ENCODE measurements around the gene MGAT1. TPM values are rescaled to one million over a fixed set of nuclear protein-coding genes. Genes with fewer than 3 reads are reported as not detected.
"Not testable (repeated sequence)": the region's sequence is repeated elsewhere in the genome, so short reads cannot be mapped to it uniquely, and the experiment has no call there.

The MGAT1 gene
- total RNA-seq, 1 donor from 2014 or later: 28.7 TPM

- no peak for DNase-seq
Measured at GRCh38 chr5:180804129-180804618, 1.6 kb upstream of the MGAT1 start.

DNA sequence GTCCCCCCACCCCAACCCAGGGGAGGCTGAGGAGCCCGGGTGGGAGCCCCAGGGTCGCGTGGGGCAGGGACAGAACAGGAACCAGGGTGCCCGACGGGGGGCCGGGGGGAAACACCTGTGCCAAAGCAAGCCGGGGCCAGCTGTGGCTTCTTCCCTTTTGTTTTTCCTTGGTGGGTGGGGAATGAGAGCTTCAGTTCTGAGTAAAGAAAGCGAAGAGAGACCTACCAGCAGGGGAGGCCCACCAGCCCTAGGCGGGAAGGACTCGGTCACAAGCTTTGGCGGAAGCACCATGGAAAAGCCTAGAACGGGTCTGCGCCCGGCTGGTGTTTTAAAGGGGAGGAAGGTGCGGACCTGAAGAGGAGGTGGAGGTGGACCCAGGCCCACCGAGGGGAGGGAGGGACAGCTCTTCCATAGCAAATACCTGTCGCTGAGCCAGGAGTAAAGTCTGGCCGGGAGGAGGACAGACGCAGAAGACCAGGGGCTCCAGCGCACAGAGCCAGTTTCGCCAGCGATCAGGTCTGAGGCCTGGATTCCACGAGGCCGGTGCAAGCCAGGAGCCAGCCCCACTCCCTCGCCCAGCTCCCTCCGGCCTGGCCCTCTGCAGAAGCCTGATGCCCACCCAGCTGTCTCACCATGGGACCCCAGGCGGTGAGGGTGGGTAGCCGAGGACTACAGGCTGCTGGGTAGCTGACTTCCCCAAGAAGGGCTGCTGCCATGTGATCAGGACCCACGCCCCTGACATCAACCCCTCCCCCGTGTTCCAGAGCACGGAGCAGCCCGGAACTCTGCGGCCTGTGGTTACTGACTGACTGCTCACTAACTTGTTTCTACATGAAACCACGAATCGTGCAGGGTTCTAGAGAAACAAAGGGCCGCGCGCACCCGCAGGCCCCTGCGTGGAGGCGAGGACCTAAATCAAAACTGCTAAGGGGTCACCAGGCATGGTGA, 849 bp upstream of the MGAT1 start:
- DNase-seq: no peak

DNA sequence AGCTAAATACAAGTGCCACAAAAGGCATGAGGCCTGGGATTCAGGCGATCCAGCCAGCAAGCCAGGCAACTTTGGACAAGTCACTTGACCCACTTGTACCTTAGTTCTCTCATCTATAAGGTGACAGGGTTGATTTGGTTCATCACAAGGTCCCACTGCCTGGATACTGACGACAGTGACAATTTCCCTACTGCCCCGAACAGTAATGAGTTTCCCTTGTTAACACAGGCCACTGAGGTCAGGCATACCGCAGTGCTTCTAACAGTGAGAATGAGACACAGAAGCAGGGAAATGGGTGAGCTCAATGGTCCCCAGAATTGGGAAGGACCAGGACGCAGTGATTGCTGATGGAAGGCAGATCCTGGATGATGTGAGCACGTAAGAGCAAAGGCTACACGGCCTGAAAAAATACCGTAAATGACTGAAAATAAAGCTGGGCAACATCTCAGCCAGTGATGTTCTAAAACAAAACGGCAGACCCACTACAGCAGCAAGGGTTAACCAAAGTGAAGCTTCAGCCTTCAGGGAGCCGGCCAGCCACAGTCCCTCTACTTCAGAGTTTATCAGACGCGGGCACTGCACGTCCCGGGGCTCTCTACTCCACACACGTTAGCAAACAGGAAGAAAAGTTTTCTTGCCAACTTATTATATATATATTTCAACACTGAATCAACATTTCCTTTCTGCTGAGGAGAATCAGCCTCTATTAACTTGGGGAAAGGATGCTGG, 846 bp downstream of the MGAT1 start:
- DNase-seq: no peak

- no peak for DNase-seq
Measured at GRCh38 chr5:180799902-180800801, 2.5 kb downstream of the MGAT1 start.

- no peak for DNase-seq
Measured at GRCh38 chr5:180799194-180799593, 3.4 kb downstream of the MGAT1 start.

GRCh38 chr5:180798193-180798592, 4.4 kb downstream of the MGAT1 start:
- no peak for DNase-seq

DNA sequence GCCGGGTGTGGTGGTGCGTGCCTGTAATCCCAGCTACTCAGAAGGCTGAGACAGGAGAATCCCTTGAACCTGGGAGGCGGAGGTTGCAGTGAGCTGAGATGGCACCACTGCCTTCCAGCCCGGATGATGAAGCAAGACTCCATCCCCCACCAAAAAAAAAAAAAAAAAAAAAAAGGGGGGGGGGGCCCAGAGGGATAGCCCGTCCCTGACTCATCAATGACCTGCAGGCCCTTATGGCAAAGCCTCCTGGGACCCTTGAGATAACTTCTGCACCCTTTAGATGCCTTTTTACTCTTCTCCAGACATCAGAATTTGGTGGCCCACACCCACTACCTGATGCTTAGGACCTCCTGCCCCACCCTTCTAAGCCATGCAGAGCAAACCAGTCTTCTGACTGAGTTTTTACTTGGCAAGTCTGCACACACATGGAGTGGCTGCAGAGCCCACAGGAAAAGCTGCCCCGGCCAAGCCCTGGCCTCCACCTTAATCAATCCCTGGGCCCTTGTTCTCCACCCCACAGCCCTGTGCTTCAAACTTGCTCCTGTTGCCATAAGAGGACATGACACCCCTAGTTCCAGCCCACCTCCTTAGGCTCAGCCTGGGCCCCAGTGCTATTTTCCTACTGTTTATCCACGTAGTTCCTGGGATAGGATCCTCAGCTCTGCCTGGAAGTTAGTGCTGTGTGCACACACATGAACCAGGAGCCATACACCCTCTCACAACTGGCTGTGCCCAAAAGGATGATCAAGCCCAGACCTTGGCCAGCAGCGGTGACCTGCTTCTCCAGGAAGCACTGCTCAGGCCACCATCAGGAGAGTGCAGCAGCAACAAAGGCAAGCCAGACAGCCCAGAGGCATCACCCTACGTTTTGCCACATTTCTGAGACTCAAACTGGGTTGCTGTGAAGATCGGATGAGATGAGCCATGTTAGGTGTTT, 5.1 kb downstream of the MGAT1 start:
- DNase-seq: no peak

DNA sequence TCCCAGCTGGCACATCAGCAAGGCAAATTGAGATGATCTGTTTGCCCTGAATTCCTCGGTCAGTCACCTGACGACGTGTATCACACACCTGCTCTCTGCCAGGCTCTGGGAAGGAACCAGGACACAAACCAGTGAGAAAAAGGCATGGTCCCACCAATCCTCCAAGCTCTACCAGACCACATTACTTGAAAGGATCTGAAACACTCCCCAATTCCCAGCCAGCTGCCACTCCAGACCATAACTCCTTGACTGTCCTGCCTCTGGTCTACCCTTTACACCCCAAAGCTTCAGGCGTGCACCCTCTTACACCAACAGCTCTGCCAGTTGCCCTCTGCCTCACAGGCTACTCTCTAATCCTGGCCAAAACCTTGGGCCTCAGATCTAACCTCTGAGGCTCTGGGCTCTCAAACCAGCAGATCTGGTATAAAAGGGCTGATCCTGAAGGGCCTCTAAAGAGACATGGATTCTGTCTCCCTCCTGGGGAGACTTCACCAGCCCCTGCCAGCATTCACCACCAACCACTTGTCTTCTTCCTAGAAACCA, 6.8 kb downstream of the MGAT1 start:
- DNase-seq: no peak

- DNase-seq: no peak
Measured at GRCh38 chr5:180792965-180793287, 9.7 kb downstream of the MGAT1 start.

- no peak for DNase-seq
Measured at GRCh38 chr5:180792287-180792964, 10.2 kb downstream of the MGAT1 start.

GRCh38 chr5:180791611-180792213, 10.9 kb downstream of the MGAT1 start:
- DNase-seq: no peak

- no peak for DNase-seq
Measured at GRCh38 chr5:180790524-180790923, 12.1 kb downstream of the MGAT1 start.

GRCh38 chr5:180790020-180790419, 12.6 kb downstream of the MGAT1 start:
- DNase-seq: no peak

DNA sequence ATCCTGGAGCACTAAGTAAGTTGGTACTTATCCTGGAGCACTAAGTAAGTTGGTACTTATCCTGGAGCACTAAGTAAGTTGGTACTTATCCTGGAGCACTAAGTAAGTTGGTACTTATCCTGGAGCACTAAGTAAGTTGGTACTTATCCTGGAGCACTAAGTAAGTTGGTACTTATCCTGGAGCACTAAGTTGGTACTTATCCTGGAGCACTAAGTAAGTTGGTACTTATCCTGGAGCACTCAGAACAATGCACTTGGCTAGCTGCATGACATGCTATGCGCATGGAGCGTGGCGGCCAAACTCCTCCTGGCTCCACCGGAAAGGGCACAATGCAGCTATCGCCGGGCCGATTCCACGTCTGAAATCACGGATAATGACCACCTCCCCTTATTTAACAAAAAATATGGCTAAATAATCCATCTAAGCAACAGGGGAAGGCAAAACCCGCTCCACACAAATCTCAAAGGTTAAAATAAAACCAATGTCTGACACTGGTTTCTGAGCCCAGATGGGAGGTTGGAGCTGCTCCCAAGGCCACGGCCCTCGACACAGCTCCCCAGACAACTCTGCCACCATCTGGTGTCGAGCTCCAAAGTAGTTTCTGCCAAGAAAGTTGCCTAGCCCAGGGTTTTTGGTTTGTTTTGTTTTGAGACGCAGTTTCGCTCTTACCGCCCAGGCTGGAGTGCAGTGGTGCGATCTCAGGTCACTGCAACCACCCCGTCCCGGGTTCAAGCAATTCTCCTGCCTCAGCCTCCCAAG, 13.8 kb downstream of the MGAT1 start:
- DNase-seq: not testable (repeated sequence)

DNA sequence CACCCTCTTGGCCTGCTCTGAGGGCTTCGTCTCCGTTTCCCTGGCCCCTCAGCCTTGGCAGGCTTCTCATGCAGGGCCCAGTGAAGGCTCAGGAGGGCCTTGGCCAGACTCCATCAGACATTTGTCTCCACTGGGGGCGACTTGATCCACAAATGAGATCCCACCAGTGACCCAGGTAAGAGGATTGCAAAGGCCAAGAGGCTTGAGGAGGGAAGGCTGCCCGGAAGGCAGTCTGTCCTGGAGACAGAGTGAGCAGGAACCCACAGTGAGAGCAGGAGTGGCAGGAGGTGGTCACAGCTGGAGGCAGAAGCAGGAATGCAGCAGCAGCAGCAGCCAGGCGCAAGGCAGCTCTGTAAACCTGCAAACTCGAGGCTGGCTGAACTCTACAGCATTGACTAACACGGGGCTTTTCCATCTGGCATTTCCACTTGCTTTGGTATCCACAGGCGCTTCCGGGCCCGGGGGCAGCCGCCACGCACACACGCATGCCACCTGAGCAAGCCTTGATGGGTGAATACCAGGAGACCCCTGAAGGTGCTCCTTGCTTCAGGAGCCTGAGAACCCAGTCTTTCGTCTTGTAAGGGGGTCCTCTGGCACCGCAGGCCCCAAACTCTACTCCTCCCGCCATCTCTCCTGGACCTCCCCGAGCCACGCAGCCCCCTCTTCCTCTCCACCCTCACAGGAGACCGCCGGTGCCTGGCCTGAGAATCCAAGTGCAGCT, 14.7 kb downstream of the MGAT1 start:
- no peak for DNase-seq

GRCh38 chr5:180786531-180787398, 15.8 kb downstream of the MGAT1 start:
- DNase-seq: no peak

DNA sequence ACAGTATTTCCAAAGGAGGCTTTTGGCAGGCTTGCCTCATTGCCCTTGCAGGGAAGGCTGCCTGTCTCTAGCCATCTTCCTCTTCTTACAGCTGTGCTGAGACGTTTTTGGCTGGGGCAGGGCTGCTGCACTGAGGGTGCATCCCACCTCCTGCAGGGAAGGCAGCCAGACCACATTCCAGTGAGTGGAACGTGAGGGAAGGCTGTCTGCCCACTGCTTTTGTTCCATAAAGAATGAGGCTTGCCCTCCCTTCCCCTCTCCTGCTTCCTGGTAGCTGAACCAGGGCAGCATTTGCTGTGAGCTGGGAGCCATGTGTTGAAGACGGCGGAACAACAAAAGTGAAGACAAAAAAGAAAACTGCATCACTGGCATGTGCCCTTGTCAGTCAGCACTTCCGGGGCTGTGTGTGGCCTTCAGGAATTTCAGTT, 16.8 kb downstream of the MGAT1 start:
- no peak for DNase-seq
